AG04450 (cell line): ENCODE results near the gene TCERG1. TPM values are rescaled to one million over a fixed set of nuclear protein-coding genes. Genes with fewer than 3 reads are reported as not detected.

Source experiments
- CTCF ChIA-PET: fragments of 300-600, 350-600 bp; formaldehyde crosslinking; extraction: SDS; loops from one replicate; lab custom pipeline; 2022; ENCODE audit warnings: antibody characterized with exemption, inconsistent platforms; lab: Charles Lee
- POLR2A ChIA-PET: fragments of 350-600 bp; formaldehyde crosslinking; extraction: SDS; loops from one replicate; lab custom pipeline; 2021; ENCODE audit warnings: antibody characterized with exemption, inconsistent platforms; lab: Yijun Ruan, JAX
- DNase-seq: peaks from one replicate; pipeline ENCODE4 v3.0.0-alpha.2; 2011; ENCODE audit warnings: low read depth, low spot score
- H3K27ac ChIP-seq: one replicate; pipeline ENCODE4 v1.5.1; 2012; ENCODE audit warnings: low read depth, low read length, control low read depth
- H3K27me3 ChIP-seq: one replicate; pipeline ENCODE4 v1.6.0; 2012; ENCODE audit warnings: low read length; ENCODE audit not compliant: control insufficient read depth, insufficient read depth
- H3K4me3 ChIP-seq: 2 replicates; pipeline ENCODE4 v1.5.1; 2011; ENCODE audit warnings: mild to moderate bottlenecking, low read depth, low read length, control low read depth
- H3K9me3 ChIP-seq: 2 replicates; pipeline ENCODE4 v1.5.1; 2012; ENCODE audit warnings: low read length; ENCODE audit not compliant: control insufficient read depth, insufficient read depth
- CTCF ChIP-seq: IDR thresholded peaks from 2 replicates; pipeline ENCODE4 v1.5.1; 2011; ENCODE audit warnings: low read depth, low read length, control low read depth, inconsistent platforms
- polyA plus RNA-seq: library from polyadenylated mRNA; depleted of rRNA; stranded (reverse); fragments of >200 nt; gene quantifications from 2 replicates; pipeline ENCODE4 v1.2.3, GENCODE V29; 2011

The TCERG1 gene
- polyA plus RNA-seq, 1 experiment, result 43.1 TPM

DNA sequence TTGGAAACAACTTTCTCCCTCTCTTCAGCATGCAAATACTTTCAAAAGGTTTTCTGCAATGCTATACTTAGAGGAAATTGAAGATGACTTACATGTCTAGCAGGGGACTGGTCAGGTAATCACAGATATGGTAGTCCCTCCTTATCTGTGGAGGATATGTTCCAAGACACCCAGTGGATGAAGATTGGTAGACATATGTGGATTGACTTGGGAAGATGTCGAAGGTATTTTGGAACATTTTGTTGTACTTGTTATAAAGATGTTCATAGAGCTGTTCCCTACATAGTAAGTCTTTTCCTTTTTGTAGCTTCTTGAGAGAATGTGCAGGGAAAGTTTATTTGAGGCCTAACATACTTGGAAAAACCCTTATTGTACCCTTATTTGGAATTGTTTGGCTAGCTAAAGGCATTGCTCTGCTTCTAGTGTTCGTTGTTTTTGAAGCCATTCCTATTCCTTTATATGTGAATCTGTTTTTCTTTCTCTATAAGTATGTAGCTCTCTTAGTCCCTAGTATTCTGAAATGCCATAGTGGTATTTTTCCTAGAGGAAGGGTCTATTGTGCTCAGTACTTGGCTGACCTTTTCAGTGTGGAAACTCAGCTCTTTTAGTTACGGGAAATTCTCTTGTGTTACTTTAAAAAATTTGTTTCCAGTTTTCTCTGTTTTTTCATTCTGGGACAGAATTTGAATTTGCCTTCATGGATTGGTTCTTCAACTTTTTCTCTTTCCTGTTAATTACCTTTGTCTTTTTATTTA is 43.1 kb downstream of the TCERG1 start:
- CTCF ChIA-PET, result interaction anchor here (0.6 to 1.2 kb wide), 2 partner anchors 24 to 44 kb away, joined by 3 to 6 read pairs; partner anchors contain the start of gene TCERG1
- POLR2A ChIA-PET, result no interaction called here

GRCh38 chr5:146494656-146495055 is 47.5 kb downstream of the TCERG1 start:
- no peak for DNase-seq
- Histone ChIP-seq H3K27ac (no peak overlapping the region), H3K9me3 (no peaks in the 10 kb centered on the region), H3K4me3 (no peak overlapping the region), H3K27me3 (no peaks in the 10 kb centered on the region)
- TF ChIP-seq CTCF, result no peak
- POLR2A ChIA-PET, result no interaction called here
- CTCF ChIA-PET, result no interaction called here

More for the DNA sequence above, 43.1 kb downstream of the TCERG1 start:
- Histone ChIP-seq H3K27me3 (no peaks in the 10 kb centered on the region), H3K9me3 (no peaks in the 10 kb centered on the region), H3K4me3 (no peak overlapping the region), H3K27ac (no peak overlapping the region)
- TF ChIP-seq CTCF, result no peak
- no peak for DNase-seq

DNA sequence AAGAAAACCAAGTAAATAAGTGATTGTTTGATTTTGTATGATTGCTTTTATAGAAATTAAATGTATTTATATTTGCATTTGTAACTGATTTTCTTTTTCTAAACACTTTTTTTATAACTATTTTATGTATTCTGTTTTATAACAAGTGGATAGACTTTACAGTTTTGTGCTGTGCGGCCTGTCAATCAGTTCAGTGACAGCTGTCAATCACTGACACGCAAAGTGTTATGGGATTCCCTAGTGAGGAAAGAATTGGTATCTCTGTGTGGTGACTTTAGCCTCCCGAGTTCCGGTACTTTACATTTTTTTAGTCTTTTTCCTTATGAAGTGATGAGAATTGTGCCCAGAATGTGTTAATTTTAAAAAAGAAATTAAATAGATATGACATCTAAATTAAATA is 52.5 kb downstream of the TCERG1 start:
- ChIA-PET POLR2A (no interaction called here), CTCF (interaction anchor here (1.3 to 2.2 kb wide), 2 partner anchors 34 to 53 kb away, joined by 5 to 6 read pairs; no protein-coding TSS in a partner anchor)
- Histone ChIP-seq H3K27ac (no peak overlapping the region), H3K9me3 (no peaks in the 10 kb centered on the region), H3K4me3 (no peak overlapping the region), H3K27me3 (no peaks in the 10 kb centered on the region)
- TF ChIP-seq CTCF, result no peak
- DNase-seq, result no peak

DNA sequence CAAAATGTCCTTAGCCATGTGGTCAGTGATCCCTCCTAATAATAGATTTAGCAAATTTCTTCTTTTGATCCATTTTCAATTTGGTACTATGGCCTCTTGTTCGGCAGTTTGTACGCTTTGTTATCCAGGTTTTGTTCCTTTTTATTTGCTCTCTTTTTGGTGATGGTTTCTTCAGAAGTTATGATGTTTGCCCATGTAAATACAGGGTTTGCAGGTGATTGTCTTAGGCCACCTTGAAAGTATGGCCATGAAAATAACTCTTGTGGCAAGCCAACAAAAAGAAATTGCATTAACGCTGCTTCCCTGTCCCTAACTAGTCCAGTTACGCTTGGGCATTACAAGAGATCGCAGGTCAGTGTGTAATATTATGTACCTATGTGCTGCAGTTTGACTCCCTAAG is 60.3 kb downstream of the TCERG1 start:
- Histone ChIP-seq H3K4me3 (no peak overlapping the region), H3K27ac (no peak overlapping the region), H3K9me3 (no peaks in the 10 kb centered on the region), H3K27me3 (no peaks in the 10 kb centered on the region)
- DNase-seq, result no peak
- TF ChIP-seq CTCF, result no peak
- CTCF ChIA-PET, result no interaction called here
- POLR2A ChIA-PET, result no interaction called here

DNA sequence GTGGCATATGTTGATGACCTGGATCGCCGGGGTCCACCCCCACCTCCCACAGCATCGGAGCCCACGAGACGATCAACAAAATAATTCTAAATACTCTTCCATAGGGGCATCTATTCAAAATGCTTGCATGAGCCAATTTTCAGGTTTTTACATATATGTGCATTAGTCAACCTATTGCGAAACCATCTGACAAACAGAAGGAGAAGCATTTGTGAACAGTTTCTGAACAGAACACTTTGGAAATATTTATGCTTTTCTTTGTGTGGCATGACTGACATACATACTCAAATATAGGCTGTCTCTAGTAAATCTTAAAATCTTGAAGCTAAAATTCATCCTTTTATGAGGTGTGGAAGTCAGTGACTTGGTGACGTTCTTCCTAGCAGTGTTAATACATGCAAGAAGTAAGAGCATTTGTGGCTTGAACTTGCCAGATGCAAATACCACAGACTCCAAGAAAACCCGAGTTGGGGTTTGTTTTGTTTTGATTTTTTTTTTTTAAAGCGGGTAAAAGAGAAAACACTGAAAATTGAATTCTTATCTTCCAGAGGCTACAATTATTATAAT is 63.5 kb downstream of the TCERG1 start:
- CTCF ChIA-PET, result interaction anchor here (0.6 to 1.4 kb wide), 3 partner anchors 23 to 678 kb away, joined by 4 to 14 read pairs (median 5); no protein-coding TSS in a partner anchor

More for the DNA sequence above, 63.5 kb downstream of the TCERG1 start:
- POLR2A ChIA-PET, result no interaction called here
- Histone ChIP-seq H3K9me3 (no peaks in the 10 kb centered on the region), H3K27me3 (no peaks in the 10 kb centered on the region), H3K27ac (no peak overlapping the region), H3K4me3 (no peak overlapping the region)
- TF ChIP-seq CTCF, result no peak
- no peak for DNase-seq
